ENCODE measurements around the gene CDR2L.

DNA sequence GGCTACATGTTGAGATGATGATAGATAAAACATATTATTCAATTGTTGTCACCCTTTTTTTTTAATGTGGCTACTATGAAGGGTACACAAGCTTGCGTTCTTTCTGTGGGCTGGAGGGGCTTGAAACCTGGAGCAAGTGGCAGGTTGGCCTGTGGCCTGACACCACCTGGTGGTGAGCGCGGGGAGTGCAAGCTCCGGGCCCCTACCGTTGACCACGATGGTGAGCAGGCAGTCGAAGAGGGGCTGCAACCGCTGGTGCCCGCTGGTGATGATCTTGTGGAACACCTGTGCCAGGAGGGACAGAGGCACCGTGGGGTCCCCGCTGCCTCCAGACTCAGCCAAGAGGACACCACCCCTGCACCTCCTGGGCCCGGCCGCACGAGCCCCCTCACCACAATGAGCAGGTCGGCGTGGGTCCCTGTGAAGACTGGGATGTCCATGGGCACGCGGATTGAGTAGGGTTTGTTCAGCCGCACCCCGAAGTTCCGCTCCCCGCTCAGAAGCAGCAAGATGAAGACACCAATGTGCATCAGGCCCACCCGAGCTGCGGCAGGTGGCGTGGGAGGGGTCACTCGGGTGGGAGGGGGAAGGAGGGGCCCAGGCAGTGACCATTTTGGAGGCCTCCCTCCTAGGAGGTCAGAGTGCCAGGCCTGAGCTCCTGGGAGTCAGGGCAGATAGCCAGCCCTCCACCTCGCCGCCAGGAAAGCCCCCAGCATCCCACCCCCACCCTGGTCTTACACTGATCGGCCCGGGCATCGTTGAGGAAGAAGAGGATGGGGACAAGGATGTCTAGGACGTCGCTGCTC is 29.3 kb upstream of the CDR2L start:
- TF ChIP-seq, protein P1, sequence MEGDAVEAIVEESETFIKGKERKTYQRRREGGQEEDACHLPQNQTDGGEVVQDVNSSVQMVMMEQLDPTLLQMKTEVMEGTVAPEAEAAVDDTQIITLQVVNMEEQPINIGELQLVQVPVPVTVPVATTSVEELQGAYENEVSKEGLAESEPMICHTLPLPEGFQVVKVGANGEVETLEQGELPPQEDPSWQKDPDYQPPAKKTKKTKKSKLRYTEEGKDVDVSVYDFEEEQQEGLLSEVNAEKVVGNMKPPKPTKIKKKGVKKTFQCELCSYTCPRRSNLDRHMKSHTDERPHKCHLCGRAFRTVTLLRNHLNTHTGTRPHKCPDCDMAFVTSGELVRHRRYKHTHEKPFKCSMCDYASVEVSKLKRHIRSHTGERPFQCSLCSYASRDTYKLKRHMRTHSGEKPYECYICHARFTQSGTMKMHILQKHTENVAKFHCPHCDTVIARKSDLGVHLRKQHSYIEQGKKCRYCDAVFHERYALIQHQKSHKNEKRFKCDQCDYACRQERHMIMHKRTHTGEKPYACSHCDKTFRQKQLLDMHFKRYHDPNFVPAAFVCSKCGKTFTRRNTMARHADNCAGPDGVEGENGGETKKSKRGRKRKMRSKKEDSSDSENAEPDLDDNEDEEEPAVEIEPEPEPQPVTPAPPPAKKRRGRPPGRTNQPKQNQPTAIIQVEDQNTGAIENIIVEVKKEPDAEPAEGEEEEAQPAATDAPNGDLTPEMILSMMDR (IDR thresholded peaks at IDR 0.05 in 4 of 5, conservative IDR thresholded peaks at IDR 0.05 in 1 of 5): peak; percentile 67 to 93 (median 88)
- no peak for TF ChIP-seq POLR2A (IDR thresholded peaks at IDR 0.05)

Data from gastrocnemius medialis (tissue), 4 donors.